GM21786 (cell line): ENCODE results near the gene RBM15B.

Experiments used
- ATAC-seq: cut with Tn5 transposase; IDR thresholded peaks from one replicate; pipeline ENCODE4 v1.9.1; 2021; ENCODE audit not compliant: unreplicated experiment

RBM15B gene

GRCh38 chr3:51441282-51442030, 50.4 kb downstream of the RBM15B start:
- no peak for ATAC-seq

- ATAC-seq: no peak
Observed at GRCh38 chr3:51445544-51446280, 54.6 kb downstream of the RBM15B start.
